ENCODE results near the gene CCDC78. TPM values are rescaled to one million over a fixed set of nuclear protein-coding genes. Genes with fewer than 3 reads are reported as not detected.

The CCDC78 gene
- total RNA-seq, 1 experiment from 2014 or later, result 20.2 TPM

GRCh38 chr16:680625-680945, 45.7 kb downstream of the CCDC78 start:
- Mint-ChIP-seq H3K9me3 (no peaks in the 10 kb centered on the region), H3K4me1 (peaks cover 24% of the 10 kb centered on the region), H3K27ac (no peak overlapping the region), H3K27me3 (ENCODE audit: low read depth) (no peaks in the 10 kb centered on the region), H3K4me3 (peak overlapping the region; percentile 76), H3K36me3 (peaks cover 20% of the 10 kb centered on the region)
- ATAC-seq (no peak), DNase-seq (ENCODE audit: low spot score) (no peak)
- TF ChIP-seq, protein P1, sequence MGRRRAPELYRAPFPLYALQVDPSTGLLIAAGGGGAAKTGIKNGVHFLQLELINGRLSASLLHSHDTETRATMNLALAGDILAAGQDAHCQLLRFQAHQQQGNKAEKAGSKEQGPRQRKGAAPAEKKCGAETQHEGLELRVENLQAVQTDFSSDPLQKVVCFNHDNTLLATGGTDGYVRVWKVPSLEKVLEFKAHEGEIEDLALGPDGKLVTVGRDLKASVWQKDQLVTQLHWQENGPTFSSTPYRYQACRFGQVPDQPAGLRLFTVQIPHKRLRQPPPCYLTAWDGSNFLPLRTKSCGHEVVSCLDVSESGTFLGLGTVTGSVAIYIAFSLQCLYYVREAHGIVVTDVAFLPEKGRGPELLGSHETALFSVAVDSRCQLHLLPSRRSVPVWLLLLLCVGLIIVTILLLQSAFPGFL (CRISPR knock-in tag; IDR thresholded peaks at IDR 0.05; ENCODE audit: borderline replicate concordance), result no peak
- no peak for TF ChIP-seq OVOL2 (CRISPR knock-in tag; IDR thresholded peaks at IDR 0.05; ENCODE audit: borderline replicate concordance)
- no peak for TF ChIP-seq NR2C2 (CRISPR knock-in tag; IDR thresholded peaks at IDR 0.05)
- TF ChIP-seq, protein P2, sequence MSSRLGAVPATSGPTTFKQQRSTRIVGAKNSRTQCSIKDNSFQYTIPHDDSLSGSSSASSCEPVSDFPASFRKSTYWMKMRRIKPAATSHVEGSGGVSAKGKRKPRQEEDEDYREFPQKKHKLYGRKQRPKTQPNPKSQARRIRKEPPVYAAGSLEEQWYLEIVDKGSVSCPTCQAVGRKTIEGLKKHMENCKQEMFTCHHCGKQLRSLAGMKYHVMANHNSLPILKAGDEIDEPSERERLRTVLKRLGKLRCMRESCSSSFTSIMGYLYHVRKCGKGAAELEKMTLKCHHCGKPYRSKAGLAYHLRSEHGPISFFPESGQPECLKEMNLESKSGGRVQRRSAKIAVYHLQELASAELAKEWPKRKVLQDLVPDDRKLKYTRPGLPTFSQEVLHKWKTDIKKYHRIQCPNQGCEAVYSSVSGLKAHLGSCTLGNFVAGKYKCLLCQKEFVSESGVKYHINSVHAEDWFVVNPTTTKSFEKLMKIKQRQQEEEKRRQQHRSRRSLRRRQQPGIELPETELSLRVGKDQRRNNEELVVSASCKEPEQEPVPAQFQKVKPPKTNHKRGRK (CRISPR knock-in tag; IDR thresholded peaks at IDR 0.05; ENCODE audit: borderline replicate concordance), result no peak
- no peak for TF ChIP-seq ZNF317 (CRISPR knock-in tag; IDR thresholded peaks at IDR 0.05; ENCODE audit: borderline replicate concordance, low read depth)
- TF ChIP-seq ZNF396 (CRISPR knock-in tag; IDR thresholded peaks at IDR 0.05; ENCODE audit: borderline replicate concordance), result no peak
- no peak for TF ChIP-seq PRRX2 (CRISPR knock-in tag; IDR thresholded peaks at IDR 0.05)
- TF ChIP-seq ZNF219 (CRISPR knock-in tag; IDR thresholded peaks at IDR 0.05; ENCODE audit: borderline replicate concordance), result no peak
- no peak for TF ChIP-seq TP53 (CRISPR knock-in tag; IDR thresholded peaks at IDR 0.05)
- no peak for TF ChIP-seq E2F5 (CRISPR knock-in tag; IDR thresholded peaks at IDR 0.05)
- no peak for TF ChIP-seq JAZF1 (CRISPR knock-in tag; IDR thresholded peaks at IDR 0.05)
- TF ChIP-seq SP1 (CRISPR knock-in tag; conservative IDR thresholded peaks at IDR 0.05), result no peak
- TF ChIP-seq FOXK1 (CRISPR knock-in tag; IDR thresholded peaks at IDR 0.05), result no peak
- TF ChIP-seq TCF7 (CRISPR knock-in tag; IDR thresholded peaks at IDR 0.05; ENCODE audit: low read depth), result no peak
- no peak for TF ChIP-seq FOXP1 (CRISPR knock-in tag; IDR thresholded peaks at IDR 0.05; ENCODE audit: borderline replicate concordance)
- no peak for TF ChIP-seq MYBL2 (CRISPR knock-in tag; IDR thresholded peaks at IDR 0.05)
- TF ChIP-seq CREB1 (CRISPR knock-in tag; IDR thresholded peaks at IDR 0.05), result no peak
- ChIA-PET POLR2A (interaction anchor here (0.9 to 1.9 kb wide), 3 partner anchors 10 to 39 kb away, joined by 3 to 5 read pairs (median 3); partner anchors contain the start of gene WDR24), CTCF (interaction anchor here (0.9 to 3.1 kb wide), 6 partner anchors 8 to 101 kb away, joined by 3 to 21 read pairs (median 5); partner anchors contain the start of gene RHOT2)

- POLR2A ChIA-PET, result interaction anchor here (0.9 to 1.9 kb wide), 4 partner anchors 10 to 40 kb away, joined by 3 to 5 read pairs (median 4); partner anchors contain the start of gene WDR24
- Mint-ChIP-seq H3K36me3 (peaks cover 20% of the 10 kb centered on the region), H3K4me3 (peak within 1 kb of the TSS; percentile 76), H3K9me3 (no peaks in the 10 kb centered on the region), H3K4me1 (peaks cover 27% of the 10 kb centered on the region), H3K27ac (peak within 1 kb of the TSS; percentile 85), H3K27me3 (ENCODE audit: low read depth) (no peaks in the 10 kb centered on the region)
- CTCF ChIA-PET, result interaction anchor here (0.9 to 3.1 kb wide), 9 partner anchors 9 to 101 kb away, joined by 3 to 21 read pairs (median 6); partner anchors contain the start of genes METRN and RHOT2
- ATAC-seq (peak; percentile 41), DNase-seq (ENCODE audit: low spot score) (peak; percentile 97)
- peak; percentile 44; the same call in 1 of the 2 replicates for TF ChIP-seq MAX (CRISPR knock-in tag; IDR thresholded peaks at IDR 0.05)
- TF ChIP-seq, protein P3, sequence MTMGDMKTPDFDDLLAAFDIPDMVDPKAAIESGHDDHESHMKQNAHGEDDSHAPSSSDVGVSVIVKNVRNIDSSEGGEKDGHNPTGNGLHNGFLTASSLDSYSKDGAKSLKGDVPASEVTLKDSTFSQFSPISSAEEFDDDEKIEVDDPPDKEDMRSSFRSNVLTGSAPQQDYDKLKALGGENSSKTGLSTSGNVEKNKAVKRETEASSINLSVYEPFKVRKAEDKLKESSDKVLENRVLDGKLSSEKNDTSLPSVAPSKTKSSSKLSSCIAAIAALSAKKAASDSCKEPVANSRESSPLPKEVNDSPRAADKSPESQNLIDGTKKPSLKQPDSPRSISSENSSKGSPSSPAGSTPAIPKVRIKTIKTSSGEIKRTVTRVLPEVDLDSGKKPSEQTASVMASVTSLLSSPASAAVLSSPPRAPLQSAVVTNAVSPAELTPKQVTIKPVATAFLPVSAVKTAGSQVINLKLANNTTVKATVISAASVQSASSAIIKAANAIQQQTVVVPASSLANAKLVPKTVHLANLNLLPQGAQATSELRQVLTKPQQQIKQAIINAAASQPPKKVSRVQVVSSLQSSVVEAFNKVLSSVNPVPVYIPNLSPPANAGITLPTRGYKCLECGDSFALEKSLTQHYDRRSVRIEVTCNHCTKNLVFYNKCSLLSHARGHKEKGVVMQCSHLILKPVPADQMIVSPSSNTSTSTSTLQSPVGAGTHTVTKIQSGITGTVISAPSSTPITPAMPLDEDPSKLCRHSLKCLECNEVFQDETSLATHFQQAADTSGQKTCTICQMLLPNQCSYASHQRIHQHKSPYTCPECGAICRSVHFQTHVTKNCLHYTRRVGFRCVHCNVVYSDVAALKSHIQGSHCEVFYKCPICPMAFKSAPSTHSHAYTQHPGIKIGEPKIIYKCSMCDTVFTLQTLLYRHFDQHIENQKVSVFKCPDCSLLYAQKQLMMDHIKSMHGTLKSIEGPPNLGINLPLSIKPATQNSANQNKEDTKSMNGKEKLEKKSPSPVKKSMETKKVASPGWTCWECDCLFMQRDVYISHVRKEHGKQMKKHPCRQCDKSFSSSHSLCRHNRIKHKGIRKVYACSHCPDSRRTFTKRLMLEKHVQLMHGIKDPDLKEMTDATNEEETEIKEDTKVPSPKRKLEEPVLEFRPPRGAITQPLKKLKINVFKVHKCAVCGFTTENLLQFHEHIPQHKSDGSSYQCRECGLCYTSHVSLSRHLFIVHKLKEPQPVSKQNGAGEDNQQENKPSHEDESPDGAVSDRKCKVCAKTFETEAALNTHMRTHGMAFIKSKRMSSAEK (CRISPR knock-in tag; IDR thresholded peaks at IDR 0.05; ENCODE audit: borderline replicate concordance), result no peak
- TF ChIP-seq, protein P4, sequence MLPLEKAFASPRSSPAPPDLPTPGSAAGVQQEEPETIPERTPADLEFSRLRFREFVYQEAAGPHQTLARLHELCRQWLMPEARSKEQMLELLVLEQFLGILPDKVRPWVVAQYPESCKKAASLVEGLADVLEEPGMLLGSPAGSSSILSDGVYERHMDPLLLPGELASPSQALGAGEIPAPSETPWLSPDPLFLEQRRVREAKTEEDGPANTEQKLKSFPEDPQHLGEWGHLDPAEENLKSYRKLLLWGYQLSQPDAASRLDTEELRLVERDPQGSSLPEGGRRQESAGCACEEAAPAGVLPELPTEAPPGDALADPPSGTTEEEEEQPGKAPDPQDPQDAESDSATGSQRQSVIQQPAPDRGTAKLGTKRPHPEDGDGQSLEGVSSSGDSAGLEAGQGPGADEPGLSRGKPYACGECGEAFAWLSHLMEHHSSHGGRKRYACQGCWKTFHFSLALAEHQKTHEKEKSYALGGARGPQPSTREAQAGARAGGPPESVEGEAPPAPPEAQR (CRISPR knock-in tag; IDR thresholded peaks at IDR 0.05), result no peak
- TF ChIP-seq ETV6 (CRISPR knock-in tag; IDR thresholded peaks at IDR 0.05), result peak; percentile 75; the same call in 1 of the 2 replicates
- peak; percentile 55; the same call in 1 of the 2 replicates for TF ChIP-seq TP53 (CRISPR knock-in tag; IDR thresholded peaks at IDR 0.05)
- TF ChIP-seq SP1 (CRISPR knock-in tag; conservative IDR thresholded peaks at IDR 0.05), result peak; percentile 54
- 0 out of 2 replicates have a peak, but pooled peaks have one; percentile 27 for TF ChIP-seq KAT7 (CRISPR knock-in tag; IDR thresholded peaks at IDR 0.05; ENCODE audit: borderline replicate concordance)
Observed at GRCh38 chr16:679814-680624, 46.2 kb downstream of the CCDC78 start, which contains the start of gene STUB1. TSS of gene STUB1 (plus strand) at chr16:680410. CDS start at chr16:680526, 116 bp downstream.

All from WTC11 (cell line).